HUES6 (cell line): ENCODE results near the gene TREML4.
"Not testable (repeated sequence)": the region's sequence is repeated elsewhere in the genome, so short reads cannot be mapped to it uniquely, and the experiment has no call there.

Source experiments
- H3K27ac ChIP-seq: 2 replicates; pipeline ENCODE4 v1.7.0; 2013; ENCODE audit warnings: low read depth, mild to moderate bottlenecking, low read length, inconsistent platforms
- H3K27me3 ChIP-seq: 2 replicates; pipeline ENCODE4 v1.6.1; 2013; ENCODE audit warnings: low read length; ENCODE audit not compliant: control insufficient read depth, insufficient read depth
- H3K36me3 ChIP-seq: 2 replicates; pipeline ENCODE4 v1.6.1; 2013; ENCODE audit warnings: low read length; ENCODE audit not compliant: control insufficient read depth, insufficient read depth
- H3K4me1 ChIP-seq: 2 replicates; pipeline ENCODE4 v1.6.1; 2013; ENCODE audit warnings: low read length; ENCODE audit not compliant: control insufficient read depth, insufficient read depth
- H3K4me3 ChIP-seq: 2 replicates; pipeline ENCODE4 v1.5.1; 2013; ENCODE audit warnings: low read depth, low read length
- H3K9ac ChIP-seq: one replicate; pipeline ENCODE4 v1.6.1; 2013; ENCODE audit warnings: mild to moderate bottlenecking, low read length
- H3K9me3 ChIP-seq: 2 replicates; pipeline ENCODE4 v1.6.1; 2013; ENCODE audit warnings: low read depth, low read length; ENCODE audit not compliant: control insufficient read depth, insufficient read depth

The TREML4 gene, protein sequence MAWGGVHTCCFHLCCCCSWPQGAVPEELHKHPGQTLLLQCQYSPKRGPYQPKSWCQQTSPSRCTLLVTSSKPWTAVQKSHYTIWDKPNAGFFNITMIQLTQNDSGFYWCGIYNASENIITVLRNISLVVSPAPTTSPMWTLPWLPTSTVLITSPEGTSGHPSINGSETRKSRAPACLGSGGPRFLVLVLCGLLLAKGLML

DNA sequence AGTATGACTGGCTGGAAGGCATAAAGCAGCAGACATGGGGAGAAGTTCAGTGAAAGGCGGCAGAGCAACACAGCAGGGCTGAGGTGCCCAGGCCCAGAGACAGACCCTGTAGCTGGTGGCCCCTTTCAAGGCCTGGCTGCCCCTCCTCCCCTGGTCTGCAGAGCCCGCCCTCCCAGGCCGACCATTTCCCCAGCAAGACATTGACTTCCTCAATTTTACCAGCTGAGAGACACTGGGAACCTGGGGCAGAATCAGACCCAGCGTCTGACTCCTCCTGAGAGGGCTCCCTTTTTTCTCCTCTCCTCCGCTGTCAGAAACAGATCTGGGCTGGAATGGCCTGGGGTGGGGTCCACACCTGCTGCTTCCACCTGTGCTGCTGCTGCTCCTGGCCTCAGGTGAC, at the start of gene TREML4:
TSS of gene TREML4 (plus strand) at position 254 of the 400 bp plus-strand sequence. CDS start at position 333, 79 bp downstream.
- no peak within 1 kb of the TSS for H3K27ac ChIP-seq
- peaks cover 7% of the 10 kb centered on the region; the same call in 1 of the 2 replicates for H3K4me1 ChIP-seq
- no peaks in the 10 kb centered on the region for H3K27me3 ChIP-seq
- H3K9ac ChIP-seq, result no peak within 1 kb of the TSS
- H3K36me3 ChIP-seq, result no peaks in the 10 kb centered on the region
- no peak within 1 kb of the TSS for H3K4me3 ChIP-seq
- no peaks in the 10 kb centered on the region for H3K9me3 ChIP-seq

DNA sequence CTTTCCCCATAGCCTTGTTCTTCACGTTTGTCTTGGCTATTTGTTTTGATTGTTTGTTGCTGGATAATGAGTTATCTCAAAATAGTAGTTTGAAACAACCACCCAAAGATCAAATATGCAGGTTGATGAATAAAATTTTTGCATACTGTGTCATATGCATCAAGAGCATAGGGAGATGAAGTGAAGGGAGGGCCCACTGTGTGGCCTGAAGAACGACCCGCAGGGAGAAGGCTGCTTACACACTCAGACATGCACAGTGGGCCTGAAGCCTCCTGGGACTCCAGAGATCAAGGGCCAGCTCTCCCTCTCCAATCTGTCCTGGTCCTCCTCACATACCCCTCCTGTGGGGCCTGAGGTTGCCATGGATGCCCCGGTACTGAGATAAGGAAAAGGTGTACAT, 49.0 kb upstream of the TREML4 start:
- no peaks in the 10 kb centered on the region; the same call in 1 of the 2 replicates for H3K27me3 ChIP-seq
- no peak overlapping the region for H3K9ac ChIP-seq
- H3K36me3 ChIP-seq, result no peaks in the 10 kb centered on the region
- H3K4me1 ChIP-seq, result 0 out of 2 replicates have a peak, but pooled peaks cover 4% of the 10 kb centered on the region
- H3K9me3 ChIP-seq, result no peaks in the 10 kb centered on the region
- no peak overlapping the region for H3K4me3 ChIP-seq
- no peak overlapping the region for H3K27ac ChIP-seq

DNA sequence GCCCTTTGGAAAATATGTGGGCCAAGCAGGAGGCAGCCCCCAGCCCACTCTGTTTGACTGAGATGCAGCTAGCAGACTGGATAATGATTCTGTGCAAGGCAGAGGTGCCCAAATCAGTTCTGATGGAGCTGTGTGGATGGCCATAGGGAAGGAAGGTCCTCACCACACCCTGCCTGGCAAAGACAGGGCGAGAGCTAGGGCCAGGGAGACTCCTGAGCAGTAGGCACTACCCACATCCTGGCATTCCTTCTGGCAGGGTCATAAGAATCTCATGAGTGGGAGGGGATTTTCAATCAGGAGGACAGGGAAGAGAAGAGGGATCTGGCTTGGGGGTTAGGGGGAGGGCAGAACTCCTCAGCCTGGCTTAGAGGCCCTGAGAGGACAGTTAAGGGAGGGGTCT, 46.6 kb upstream of the TREML4 start:
- no peak overlapping the region for H3K27ac ChIP-seq
- H3K4me3 ChIP-seq, result no peak overlapping the region
- H3K9ac ChIP-seq, result no peak overlapping the region
- H3K9me3 ChIP-seq, result no peaks in the 10 kb centered on the region
- H3K4me1 ChIP-seq, result 0 out of 2 replicates have a peak, but pooled peaks cover 4% of the 10 kb centered on the region
- H3K27me3 ChIP-seq, result no peaks in the 10 kb centered on the region
- no peaks in the 10 kb centered on the region for H3K36me3 ChIP-seq

DNA sequence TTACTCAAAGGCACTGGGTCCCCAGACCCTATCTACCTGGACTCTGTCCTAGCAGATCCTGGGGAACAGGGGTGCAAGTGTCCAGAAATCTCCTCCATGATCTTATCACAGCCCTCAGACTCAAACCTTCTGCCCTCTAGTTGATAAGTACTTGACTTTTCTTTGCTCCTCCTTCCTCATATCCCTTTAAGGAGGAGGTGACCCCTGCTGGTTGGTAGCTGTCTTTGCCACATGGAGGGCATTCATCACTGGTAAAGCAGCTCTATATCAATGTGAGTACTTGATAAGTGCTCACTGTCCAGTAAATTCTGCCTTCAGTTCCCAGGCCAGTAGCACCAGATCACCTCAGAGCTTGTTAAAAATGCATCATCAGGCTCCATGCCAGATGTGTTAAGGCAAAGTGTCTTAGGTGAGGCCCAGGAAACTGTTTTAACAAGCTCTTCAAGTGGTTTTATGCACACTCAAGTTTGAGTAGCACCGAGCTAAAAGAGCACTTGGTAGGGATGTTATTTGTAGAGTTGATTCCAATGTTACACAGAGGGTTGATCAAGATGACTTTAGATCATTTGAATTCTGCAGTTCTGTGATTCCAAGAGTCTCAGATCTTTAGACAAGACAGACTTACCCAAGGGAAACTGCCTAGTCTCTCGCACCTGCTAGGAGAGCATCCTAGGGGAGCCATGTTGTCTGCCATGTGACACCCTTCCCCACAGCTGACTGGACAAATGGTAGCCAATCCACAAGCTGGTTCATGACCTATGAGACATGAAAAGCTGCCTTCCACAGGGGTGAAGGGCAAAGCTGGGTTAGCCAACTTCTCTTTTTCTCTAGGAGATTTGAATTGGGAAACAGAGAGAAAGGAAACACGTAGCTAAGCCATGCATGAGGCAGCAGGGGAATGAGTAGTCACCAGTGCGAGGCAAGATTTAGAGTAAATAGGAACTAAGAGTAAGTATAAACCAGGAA, 45.8 kb upstream of the TREML4 start:
- Histone ChIP-seq H3K4me1 (0 out of 2 replicates have a peak, but pooled peaks cover 4% of the 10 kb centered on the region), H3K36me3 (no peaks in the 10 kb centered on the region), H3K27me3 (no peaks in the 10 kb centered on the region), H3K4me3 (no peak overlapping the region), H3K27ac (no peak overlapping the region), H3K9ac (no peak overlapping the region), H3K9me3 (no peaks in the 10 kb centered on the region)

DNA sequence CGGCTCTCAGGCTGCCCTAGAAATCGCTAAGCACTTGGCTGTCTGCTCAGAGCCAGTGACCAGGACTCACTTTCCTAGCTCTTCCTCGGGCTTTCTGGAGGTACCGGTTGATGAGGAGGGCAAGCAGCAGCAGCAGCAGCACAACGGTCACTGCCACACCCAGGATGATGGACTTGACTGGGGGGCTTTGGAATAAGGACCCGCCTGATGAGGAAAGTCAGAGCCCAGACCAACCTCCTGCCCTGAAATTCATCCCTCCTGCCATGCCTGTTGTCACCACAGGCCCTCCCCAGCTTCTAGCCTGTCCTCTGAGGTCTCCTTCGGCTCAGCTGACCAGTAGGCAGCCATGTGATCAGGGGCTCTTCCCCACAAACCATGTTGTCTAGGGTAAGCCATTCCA, 43.4 kb upstream of the TREML4 start:
- H3K4me3 ChIP-seq, result no peak overlapping the region
- peaks cover 7% of the 10 kb centered on the region for H3K9me3 ChIP-seq
- no peak overlapping the region for H3K9ac ChIP-seq

DNA sequence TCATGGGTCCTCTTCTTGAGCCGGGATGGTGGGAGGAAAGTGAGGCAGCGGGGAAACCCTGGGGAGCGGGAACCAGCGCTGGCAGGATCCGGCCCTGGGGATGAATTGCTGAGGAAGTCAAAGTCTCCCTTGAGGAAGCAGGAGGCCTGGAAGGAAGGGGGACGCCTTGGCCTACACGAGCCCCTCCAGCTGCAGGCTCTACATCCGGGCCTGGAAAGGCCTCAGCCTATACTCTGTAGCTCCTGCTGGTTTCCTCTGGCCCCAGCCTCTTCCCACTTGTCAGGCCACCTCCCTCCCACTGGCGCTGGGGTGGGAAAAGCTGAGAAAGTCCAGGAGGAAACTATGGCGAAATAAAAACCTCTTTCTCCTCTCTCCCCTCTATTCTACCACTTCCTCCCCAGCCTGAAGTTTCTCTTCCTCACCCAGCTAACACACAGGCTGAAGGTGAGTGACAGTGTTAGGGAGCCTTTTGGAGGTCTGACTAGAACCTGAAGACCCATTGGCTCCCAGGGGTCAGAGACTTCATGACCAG, 42.1 kb upstream of the TREML4 start:
- Histone ChIP-seq H3K9me3 (peaks cover 18% of the 10 kb centered on the region), H3K36me3 (no peaks in the 10 kb centered on the region), H3K4me1 (0 out of 2 replicates have a peak, but pooled peaks cover 4% of the 10 kb centered on the region), H3K27me3 (no peaks in the 10 kb centered on the region), H3K9ac (no peak overlapping the region), H3K4me3 (no peak overlapping the region), H3K27ac (no peak overlapping the region)

More for the DNA sequence above, 43.4 kb upstream of the TREML4 start:
- Histone ChIP-seq H3K4me1 (0 out of 2 replicates have a peak, but pooled peaks cover 4% of the 10 kb centered on the region), H3K27me3 (no peaks in the 10 kb centered on the region), H3K27ac (no peak overlapping the region), H3K36me3 (no peaks in the 10 kb centered on the region)

DNA sequence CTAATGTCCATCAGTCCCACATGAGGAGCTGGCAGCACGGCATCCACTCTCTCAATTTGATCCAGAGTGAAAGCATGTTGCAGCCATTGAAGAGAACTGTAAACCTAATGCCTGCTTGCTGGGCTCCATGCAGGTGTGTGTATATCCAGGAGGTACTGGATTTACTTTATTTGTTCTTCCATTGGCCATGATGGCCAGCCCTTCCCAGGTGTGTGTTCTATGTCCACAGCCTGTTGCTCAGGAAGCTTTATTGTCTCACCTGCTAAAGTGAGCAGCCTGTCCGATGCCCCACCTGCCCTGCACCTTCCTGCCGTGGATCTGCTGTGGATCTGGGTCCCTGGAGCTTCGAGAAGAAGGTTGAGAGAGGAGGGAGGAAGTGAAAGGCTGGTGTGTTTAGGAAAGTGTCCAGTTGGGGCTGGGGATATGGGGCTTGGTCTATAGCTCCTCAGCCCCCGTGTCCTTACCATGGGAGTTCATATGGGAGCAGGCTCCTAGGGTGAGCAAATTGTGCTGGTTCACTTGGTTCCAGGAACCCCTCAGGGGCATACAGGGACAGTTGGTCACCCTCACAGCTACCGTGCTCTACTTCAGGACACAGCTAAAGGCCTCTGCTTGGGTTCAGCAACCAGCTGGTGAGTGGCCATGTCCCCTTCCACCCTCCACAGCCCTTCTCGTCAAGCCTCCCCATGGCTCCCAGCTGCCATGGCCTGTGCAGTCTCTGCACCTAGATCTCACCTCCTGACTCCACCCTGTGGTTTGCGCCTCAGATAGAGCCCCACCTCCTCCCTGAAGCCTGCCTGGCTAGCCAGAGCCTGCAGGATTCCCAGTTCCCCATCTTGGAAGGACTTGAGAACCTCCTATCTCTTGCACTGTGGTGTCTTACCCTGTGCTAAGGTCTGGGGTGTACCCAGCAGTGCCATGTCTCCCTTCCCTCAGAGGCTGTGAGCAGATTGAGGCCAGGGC, 39.9 kb upstream of the TREML4 start:
- no peak overlapping the region for H3K27ac ChIP-seq
- no peaks in the 10 kb centered on the region for H3K4me1 ChIP-seq
- no peak overlapping the region for H3K4me3 ChIP-seq
- no peaks in the 10 kb centered on the region; the same call in 1 of the 2 replicates for H3K27me3 ChIP-seq
- peaks cover 18% of the 10 kb centered on the region for H3K9me3 ChIP-seq
- H3K36me3 ChIP-seq, result no peaks in the 10 kb centered on the region
- no peak overlapping the region for H3K9ac ChIP-seq

DNA sequence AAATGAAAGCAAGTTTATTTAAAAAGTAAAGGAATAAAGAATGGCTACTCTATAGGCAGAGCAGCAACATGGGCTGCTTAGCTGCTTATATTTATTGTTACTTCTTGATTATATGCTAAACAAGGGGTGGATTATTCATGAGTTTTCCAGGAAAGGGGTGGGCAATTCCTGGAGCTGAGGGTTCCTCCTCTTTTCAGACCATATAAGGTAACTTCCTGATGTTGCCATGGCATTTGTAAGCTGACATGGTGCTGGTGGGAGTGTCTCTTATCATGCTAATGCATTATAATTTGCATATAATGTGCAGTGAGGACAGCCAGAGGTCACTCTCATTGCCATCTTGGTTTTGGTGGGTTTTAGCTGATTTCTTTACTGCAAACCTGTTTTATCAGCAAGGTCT, 39.1 kb upstream of the TREML4 start:
- not testable (repeated sequence) for H3K4me1 ChIP-seq, H3K9ac ChIP-seq, H3K36me3 ChIP-seq, H3K27me3 ChIP-seq, H3K27ac ChIP-seq, H3K4me3 ChIP-seq
- H3K9me3 ChIP-seq, result peaks cover 18% of the 10 kb centered on the region

DNA sequence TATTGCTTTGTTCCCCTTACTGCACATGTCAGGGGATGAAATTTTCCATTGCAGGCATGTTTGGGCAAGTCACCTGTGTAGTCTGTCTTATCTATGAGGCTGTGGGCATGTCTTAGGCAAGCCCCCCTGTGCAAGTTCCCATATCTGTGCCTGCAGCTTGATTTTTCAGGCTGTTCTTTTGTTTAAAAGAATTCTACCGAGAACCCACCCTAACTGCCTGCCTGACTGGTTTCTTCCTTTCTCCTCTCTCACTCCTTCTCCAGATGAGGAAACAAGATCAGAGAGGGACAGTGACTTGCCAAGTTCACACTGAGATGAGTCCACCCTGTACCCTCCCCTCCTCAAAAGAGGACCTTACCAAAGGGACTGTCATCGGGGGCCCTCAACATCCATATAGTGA, 38.2 kb upstream of the TREML4 start:
- no peak overlapping the region for H3K27ac ChIP-seq
- no peaks in the 10 kb centered on the region for H3K36me3 ChIP-seq
- H3K9ac ChIP-seq, result no peak overlapping the region
- H3K27me3 ChIP-seq, result peaks cover 4% of the 10 kb centered on the region; the same call in 1 of the 2 replicates
- H3K9me3 ChIP-seq, result peaks cover 18% of the 10 kb centered on the region
- no peak overlapping the region for H3K4me3 ChIP-seq
- H3K4me1 ChIP-seq, result no peaks in the 10 kb centered on the region

DNA sequence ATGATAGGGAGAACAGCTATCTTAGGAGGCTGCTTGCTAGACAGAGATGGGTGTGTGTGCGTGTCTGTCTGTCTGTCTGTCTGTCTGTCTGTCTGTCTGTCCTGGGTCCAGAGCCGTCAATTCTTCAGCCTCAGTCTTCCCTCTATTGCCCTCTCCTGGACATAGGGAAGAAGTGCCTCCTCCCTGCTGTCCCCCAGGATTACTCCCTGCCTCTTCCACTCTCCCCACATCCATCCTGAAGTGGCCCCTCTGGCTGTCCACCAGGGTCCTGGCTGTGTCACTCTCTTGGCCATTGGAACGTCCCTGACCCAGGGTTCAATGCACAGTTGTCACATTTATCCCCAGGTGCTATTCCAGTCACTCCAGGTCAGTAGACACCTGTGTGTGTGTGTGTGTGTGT, 37.4 kb upstream of the TREML4 start:
- Histone ChIP-seq H3K27ac (no peak overlapping the region), H3K4me3 (no peak overlapping the region), H3K9ac (no peak overlapping the region), H3K9me3 (peaks cover 18% of the 10 kb centered on the region), H3K36me3 (no peaks in the 10 kb centered on the region), H3K27me3 (peaks cover 11% of the 10 kb centered on the region; the same call in 1 of the 2 replicates), H3K4me1 (no peaks in the 10 kb centered on the region)
